Neural crest cell (in vitro differentiated cells): ENCODE measurements around the gene EPAS1. TPM values are rescaled to one million over a fixed set of nuclear protein-coding genes. Genes with fewer than 3 reads are reported as not detected.

Source experiments
- DNase-seq: peaks from one replicate; pipeline ENCODE4 v3.0.0; 2021; ENCODE audit warnings: low read depth, mixed read lengths, low spot score
- H3K27ac Mint-ChIP-seq: one replicate; pipeline ENCODE4 v1.8.0; 2021; ENCODE audit warnings: mild to moderate bottlenecking, mixed read lengths; ENCODE audit not compliant: unreplicated experiment
- H3K27me3 Mint-ChIP-seq: 2 replicates; pipeline ENCODE4 v1.8.0; 2021; ENCODE audit warnings: low read depth, mild to moderate bottlenecking, mixed read lengths
- H3K36me3 Mint-ChIP-seq: 2 replicates; pipeline ENCODE4 v1.8.0; 2021; ENCODE audit warnings: low read depth, mild to moderate bottlenecking, mixed read lengths
- H3K4me1 Mint-ChIP-seq: 2 replicates; pipeline ENCODE4 v1.8.0; 2021; ENCODE audit warnings: mixed read lengths
- H3K4me3 Mint-ChIP-seq: one replicate; pipeline ENCODE4 v1.8.0; 2021; ENCODE audit warnings: mild to moderate bottlenecking, mixed read lengths
- H3K9me3 Mint-ChIP-seq: 2 replicates; pipeline ENCODE4 v1.8.0; 2021; ENCODE audit warnings: mixed read lengths
- CTCF ChIP-seq: fragments of 200-600 bp; sonication (generic); conservative IDR thresholded peaks from 2 replicates; pipeline ENCODE4 v1.5.0; 2021; ENCODE audit warnings: antibody characterized with exemption, mild to moderate bottlenecking
- total RNA-seq: library from RNA; stranded (reverse); gene quantifications from 2 replicates; pipeline ENCODE4 v1.2.1, GENCODE V29; 2021

Gene EPAS1
- total RNA-seq, 1 donor from 2014 or later, result 0.14 TPM

GRCh38 chr2:46381871-46382270 is 84.7 kb downstream of the EPAS1 start:
- Mint-ChIP-seq H3K27ac (no peak overlapping the region), H3K9me3 (no peaks in the 10 kb centered on the region), H3K27me3 (no peaks in the 10 kb centered on the region), H3K4me1 (no peaks in the 10 kb centered on the region), H3K4me3 (no peak overlapping the region), H3K36me3 (no peaks in the 10 kb centered on the region)
- no peak for DNase-seq
- no peak for TF ChIP-seq CTCF

- Mint-ChIP-seq H3K9me3 (no peaks in the 10 kb centered on the region), H3K4me3 (no peak overlapping the region), H3K27ac (no peak overlapping the region), H3K4me1 (peaks cover 2% of the 10 kb centered on the region), H3K27me3 (no peaks in the 10 kb centered on the region), H3K36me3 (no peaks in the 10 kb centered on the region)
- DNase-seq, result no peak
- TF ChIP-seq CTCF, result no peak
These were observed 85.3 kb downstream of the EPAS1 start for GRCh38 chr2:46382331-46383112.

GRCh38 chr2:46383113-46383395 is 85.8 kb downstream of the EPAS1 start:
- no peak overlapping the region for H3K4me3 Mint-ChIP-seq
- no peaks in the 10 kb centered on the region for H3K36me3 Mint-ChIP-seq
- no peaks in the 10 kb centered on the region for H3K9me3 Mint-ChIP-seq
- TF ChIP-seq CTCF, result no peak
- no peaks in the 10 kb centered on the region for H3K27me3 Mint-ChIP-seq
- no peak for DNase-seq
- no peak overlapping the region for H3K27ac Mint-ChIP-seq
- peaks cover 7% of the 10 kb centered on the region for H3K4me1 Mint-ChIP-seq

DNA sequence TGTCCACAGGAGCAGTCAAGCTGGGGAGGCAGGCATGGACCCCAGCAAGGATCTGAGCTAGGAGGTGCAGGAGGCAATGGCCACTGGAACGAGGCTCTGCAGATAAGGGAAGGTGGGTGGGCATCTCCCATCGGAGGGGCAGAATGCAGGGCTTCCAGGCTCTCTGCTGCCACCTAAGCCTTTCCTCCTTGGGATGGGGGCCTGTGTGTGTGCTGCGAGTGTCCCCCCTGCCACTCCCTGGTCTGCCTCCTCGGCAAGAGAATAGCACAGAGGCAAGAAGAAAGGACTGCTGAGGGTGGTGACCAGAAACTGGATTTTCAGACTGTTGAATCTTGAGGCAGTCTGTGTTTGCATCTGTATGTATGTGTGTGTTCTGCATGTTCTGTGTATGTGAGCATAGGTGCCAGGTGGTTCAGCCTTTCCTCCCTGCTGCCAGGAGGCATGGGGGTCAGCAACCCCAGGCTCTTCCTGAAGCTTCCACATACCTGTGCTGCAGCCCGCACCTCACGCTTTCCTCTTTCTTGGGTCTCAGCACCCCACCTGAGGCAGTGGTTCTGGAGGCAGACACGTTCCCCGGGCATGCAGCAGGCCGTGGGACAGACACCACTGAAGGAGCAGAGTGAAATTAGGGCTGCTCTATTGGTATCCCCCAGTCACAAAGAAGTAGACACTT is 86.7 kb downstream of the EPAS1 start:
- no peak overlapping the region for H3K27ac Mint-ChIP-seq
- no peaks in the 10 kb centered on the region for H3K9me3 Mint-ChIP-seq
- no peaks in the 10 kb centered on the region for H3K36me3 Mint-ChIP-seq
- no peak for DNase-seq
- H3K27me3 Mint-ChIP-seq, result no peaks in the 10 kb centered on the region
- H3K4me3 Mint-ChIP-seq, result no peak overlapping the region
- TF ChIP-seq CTCF, result no peak
- H3K4me1 Mint-ChIP-seq, result peaks cover 16% of the 10 kb centered on the region

DNA sequence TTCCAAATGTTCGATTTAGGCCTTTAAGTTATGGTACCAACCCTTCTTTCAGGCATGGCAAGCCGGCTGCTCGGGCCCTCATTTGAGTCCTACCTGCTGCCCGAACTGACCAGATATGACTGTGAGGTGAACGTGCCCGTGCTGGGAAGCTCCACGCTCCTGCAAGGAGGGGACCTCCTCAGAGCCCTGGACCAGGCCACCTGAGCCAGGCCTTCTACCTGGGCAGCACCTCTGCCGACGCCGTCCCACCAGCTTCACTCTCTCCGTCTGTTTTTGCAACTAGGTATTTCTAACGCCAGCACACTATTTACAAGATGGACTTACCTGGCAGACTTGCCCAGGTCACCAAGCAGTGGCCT is 87.2 kb downstream of the EPAS1 start:
- H3K27ac Mint-ChIP-seq, result no peak overlapping the region
- no peak for DNase-seq
- H3K36me3 Mint-ChIP-seq, result no peaks in the 10 kb centered on the region
- no peak overlapping the region for H3K4me3 Mint-ChIP-seq
- TF ChIP-seq CTCF, result no peak
- H3K27me3 Mint-ChIP-seq, result no peaks in the 10 kb centered on the region
- H3K9me3 Mint-ChIP-seq, result peaks cover 2% of the 10 kb centered on the region
- H3K4me1 Mint-ChIP-seq, result peaks cover 20% of the 10 kb centered on the region
